Effector CD8-positive, alpha-beta T cell (primary cell): ENCODE results near the gene FAM3D.
A peak's percentile ranks its signal among the peaks of the same experiment; 100 is the strongest.

Experiments
- DNase-seq: peaks from one replicate; lab custom pipeline; 2025; lab: John Stamatoyannopoulos, UW

Gene FAM3D

DNA sequence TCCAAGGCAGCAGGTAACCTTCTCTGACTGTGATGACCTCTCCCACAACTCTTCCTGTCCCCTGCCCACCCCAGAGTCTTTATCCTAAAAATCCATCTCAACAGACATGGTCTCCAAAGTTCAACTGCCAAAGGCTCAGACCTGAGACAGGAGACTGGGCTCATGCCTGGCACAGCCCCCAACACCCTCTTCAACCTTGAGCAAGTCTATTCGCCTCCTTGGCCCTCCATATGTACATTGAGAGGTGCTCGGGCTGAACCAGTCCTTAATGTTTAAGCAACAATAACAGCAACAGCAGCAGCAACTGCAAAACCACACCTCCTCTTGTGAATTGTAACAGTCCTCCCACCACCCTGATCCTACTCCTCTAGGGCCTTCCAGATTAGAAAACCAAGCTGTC lies 9.9 kb downstream of the FAM3D start:
- DNase-seq: no peak

DNA sequence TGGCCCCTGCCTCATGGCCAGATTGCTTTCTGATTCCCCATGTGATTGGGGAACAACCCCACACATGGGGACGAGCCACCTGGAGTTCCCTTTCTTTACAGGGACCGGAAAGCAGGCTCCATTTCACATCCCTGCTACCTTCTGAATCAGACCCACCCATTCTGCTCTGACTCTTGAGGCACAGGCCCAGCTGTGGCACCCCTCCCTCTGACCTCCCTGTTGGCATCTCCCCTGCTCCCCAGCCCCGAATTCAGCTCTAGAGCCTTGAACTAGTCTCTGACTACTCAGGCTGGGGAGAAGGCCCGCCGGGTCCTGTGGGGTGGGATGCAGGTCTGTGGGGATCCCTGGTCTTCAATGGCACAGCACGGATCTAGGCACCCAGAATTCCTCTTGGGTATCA lies 12.1 kb downstream of the FAM3D start:
- DNase-seq: no peak

DNA sequence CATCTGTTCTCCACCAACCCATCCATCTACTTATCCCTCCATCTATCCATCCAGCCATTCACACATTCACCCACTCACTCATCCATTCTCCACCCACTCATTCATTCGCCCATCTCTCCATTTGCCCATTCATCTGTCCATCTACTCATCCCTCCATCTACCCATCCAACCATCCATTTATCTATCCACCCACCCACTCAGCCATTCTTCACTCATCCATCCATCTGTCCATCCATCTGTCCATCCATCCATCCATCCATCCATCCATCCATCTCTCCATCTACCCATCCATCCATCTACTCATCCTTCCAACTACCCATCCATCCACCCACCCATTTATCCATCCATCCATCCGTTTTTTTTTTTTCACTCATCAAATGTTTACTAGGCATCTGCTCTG lies 13.9 kb downstream of the FAM3D start:
- no peak for DNase-seq

DNA sequence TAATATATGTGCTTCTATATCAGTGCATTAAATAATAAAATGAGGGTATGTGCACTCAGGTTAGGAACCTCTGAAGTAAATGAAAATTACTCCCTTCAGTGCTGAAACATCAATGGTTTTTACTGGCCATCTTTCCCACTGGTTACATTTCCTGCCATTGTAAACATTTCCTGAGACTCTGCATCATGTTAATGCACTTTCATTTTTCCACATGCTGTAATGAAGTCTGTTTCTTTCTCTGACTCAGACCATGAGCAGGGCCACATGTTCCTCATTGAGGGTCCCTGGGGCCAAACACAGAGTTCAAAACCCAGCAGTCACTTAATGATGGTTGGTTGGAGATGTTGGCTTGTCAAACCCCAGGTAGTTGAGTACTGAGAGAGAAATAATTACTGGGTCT lies 15.3 kb downstream of the FAM3D start:
- no peak for DNase-seq

DNA sequence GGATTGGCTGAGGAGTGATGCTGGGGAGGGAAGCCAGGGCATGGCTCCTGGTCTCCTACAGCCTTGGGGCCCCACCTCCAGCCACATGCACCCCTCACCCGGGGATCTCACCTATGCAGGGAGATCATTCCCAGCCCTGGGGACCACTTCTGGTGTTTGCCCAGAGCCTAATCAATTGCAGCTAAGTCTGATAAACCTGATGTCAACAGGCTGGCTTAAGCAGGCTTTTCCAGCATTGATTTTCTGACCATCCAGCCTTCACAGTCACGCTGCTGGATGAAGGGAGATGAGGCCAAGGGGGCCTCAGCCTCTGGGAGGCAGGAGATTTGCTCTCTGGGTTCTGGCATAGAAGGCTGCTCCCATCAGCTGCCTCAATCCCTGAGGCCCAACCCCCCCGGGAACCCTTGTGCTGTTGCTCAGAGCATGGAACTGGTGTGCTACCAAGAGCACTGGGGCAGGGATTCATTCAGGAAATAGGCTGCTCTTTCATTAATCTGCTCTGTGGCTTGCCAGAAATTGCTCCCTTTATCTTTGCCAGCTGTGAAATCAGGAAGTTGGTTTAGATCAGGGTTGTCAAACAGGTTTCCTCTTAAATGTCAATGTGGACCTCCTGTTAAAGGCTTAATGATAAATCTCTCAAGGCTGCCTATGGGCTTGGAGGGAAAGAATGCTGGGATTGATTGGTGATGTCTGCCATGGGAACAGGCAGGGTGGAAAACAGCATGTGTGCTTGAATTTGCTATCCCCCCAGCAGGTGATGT lies 19.0 kb downstream of the FAM3D start:
- DNase-seq: no peak

DNA sequence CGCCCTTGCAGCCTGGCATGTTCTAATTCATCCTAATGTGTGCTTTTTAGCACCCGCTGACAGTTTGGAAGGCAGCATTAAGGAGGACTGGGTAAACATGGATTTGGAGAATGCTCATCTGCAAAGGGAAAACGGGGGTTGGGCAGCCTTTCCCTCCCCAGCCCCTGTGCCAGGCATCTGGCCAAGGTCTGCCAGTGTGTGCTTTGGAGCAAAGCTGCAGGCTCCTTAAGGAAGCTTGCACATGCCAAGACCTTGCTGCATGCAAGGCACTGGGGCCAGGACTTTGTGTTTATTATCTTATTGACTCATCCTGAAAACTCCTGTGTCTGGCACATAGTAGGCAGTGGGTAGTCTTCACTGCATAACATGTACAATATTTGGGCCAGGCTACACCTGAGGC lies 20.1 kb downstream of the FAM3D start:
- no peak for DNase-seq

DNA sequence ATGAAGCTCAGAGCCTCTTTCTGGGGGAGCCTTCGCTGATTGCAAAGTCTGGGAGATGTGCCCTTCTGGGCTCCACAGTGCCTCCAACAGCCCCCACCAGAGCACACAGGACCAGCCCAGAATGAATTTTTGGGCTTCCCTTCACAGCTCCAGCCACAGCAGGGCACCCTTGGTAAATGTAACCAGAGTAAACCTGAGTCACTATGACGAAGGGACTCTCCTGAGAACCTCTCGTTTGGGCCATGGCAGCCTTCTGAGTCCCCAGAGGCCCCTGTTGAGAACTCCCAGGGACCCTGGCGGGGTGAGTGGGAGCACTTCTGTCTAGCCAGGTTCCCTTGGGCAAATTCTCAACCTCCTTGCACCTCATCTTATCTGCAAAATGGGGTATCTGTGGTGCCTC lies 20.8 kb downstream of the FAM3D start:
- DNase-seq: no peak

DNA sequence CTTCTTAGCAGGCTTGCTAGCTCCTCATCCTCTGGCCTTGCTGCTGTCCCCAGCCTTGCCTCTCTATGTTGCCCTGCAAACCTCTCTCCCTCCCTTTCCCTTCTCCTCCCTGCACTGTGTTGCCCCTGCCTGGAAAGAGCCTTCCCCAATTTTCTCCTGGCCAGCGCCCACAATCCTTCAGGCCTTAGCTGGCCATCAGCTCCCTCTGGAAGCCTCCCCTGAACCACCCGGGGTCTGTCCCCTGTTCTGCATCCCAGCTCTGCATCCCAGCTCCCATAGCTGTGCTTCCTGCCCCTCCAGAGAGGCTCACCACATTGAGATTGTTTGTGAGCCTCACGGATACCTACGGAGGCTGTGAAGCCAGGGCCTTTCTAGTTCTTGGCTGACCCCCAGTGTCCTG lies 23.7 kb downstream of the FAM3D start:
- no peak for DNase-seq

DNA sequence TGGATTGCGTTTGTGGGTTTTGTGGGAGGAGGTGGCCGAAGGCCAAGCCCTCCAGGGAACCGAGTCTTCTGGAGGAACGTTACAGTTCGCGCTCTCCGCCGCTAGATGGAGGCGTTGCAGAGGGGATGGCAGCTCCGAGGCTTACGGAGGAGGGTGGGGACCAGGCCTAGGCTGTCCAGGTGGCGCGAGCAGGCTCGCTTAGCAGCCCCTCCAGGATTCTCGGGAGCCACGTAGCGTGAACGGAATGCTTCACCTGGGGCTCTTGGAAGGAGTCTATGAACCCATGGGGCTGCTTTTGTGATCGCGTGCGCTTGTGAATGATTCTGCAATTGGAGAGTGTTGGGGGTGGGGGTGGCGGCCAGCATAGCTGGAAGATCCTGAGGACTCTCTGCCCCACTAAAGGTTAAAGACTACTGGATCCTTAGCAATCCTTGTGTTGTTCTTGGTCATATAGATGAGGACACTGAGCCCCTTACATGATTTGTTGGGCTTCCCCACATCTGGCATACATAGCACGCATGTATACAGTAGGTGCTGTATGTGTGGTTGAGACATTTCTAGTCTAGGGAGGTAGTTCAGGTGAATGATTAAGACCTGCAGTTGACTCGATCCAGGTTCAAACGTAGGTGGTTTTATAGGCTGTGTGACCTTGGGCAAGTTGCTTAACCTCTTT lies 25.7 kb downstream of the FAM3D start:
- no peak for DNase-seq

DNA sequence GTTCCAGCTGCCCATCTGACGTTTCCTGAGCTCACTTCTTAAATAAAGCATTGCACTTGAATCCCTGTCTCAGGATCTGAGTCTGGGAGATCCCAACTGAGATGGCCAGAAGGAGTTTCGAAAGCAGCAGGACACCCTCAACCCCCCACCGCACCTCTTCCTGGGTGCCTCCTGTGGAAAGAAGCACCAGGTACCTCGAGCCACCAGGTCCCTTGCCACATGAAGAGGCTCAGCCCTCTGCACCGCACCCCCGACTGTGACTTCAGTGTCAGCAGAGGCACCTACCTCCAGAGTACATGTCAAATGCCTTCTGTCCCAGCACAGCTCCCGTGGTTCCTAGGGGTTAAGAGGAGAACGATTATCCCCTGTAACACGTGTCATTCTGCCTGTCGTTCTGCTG lies 26.7 kb downstream of the FAM3D start:
- DNase-seq: no peak

DNA sequence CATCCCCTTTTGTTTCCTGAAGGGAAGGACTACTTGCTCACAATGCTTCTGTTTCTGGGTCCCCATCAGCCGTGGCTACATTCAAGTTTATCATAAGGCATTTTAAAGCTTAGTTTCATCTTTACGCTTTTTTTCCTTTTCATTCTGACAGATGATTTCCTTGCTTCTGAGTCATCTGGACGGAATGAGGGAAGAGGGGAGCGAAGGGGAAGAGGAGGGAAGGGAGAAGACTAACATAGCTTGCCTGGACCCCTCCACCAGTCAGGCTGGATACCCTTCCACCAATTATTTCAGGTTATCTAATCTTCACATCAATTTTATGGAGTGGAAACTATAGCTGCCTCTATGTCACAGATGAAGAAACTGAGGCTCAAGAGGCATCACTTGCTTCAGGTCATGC lies 27.6 kb downstream of the FAM3D start:
- DNase-seq: no peak

DNA sequence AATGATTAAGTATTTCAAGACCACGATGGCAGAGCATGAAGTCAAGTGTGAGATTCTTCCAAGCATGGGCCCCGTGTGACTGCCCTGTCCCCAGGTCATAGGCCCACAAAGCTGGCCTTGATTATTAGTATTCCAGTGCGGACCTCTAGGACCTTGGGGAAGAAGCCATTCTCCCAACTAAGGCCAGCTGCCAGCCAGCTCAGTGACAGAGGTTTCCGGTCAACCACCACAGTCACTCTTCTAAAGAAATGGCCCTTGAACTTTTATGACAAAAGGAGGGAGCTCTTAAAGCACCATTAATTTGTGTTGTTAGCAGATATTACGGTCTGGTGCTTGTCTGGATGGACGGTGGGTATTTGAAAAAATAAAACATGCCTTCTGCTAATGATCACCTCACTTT lies 28.0 kb downstream of the FAM3D start:
- DNase-seq: no peak

DNA sequence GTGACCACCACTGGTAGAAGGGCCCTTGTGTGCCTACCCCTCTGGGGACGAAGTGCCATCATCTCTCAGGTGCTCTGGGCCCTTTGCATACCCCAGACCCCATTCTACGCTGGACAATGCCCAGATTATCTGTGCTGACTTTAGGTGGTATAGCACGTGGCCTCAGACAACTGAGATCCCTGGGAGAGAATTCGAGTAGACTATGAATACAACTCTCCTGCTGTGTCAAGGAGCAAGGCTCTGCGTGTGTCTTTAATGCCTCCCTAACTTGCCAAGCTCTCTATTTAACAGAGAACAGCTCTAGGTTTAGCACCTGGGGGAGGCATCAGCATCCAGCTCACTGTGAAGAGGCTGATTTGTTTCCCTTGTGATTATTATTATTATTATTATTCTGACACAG lies 29.1 kb downstream of the FAM3D start:
- DNase-seq: no peak

DNA sequence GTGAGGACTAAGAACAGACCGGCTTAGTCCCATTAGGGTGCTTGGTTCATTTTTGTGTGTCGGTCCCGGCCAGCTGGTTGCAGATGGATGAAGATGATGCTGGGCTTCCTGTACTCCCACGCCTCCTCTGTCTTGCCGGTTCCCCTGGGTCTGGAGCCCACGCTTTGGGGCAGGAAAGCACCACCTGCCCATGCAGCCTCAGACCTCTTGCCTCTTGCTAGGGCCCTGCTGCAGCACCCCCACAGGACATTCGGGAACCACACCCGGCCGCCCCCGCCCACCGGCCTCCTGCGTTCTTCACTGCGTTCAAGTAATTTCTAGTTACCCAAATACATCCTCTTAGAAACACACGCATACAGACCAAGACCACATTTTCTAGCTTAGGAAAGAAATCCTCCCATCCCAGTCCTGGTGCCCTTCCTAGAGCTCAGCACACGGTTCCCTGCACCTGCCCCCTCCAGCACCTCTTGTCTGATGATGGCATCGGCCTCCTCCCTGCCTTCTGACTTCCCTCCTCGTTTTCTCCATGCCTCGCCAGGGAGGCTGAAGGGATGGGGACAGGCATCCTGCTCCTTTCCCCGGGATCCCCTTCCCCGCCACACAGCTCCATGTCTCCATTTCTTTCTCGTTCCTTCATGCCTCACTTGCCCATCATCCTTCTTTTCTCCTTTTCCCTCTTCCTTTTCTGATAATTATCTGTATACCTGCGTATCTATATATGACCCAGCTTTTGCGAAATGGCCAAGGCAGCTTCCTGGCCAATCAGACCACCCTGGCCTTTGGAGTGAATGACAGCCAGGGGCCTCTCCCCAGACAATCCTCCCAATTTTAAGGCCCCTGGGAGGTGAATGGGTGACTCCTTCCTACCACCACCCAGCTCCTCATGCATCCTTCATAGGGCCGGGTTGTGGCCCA lies 30.9 kb downstream of the FAM3D start:
- no peak for DNase-seq

DNA sequence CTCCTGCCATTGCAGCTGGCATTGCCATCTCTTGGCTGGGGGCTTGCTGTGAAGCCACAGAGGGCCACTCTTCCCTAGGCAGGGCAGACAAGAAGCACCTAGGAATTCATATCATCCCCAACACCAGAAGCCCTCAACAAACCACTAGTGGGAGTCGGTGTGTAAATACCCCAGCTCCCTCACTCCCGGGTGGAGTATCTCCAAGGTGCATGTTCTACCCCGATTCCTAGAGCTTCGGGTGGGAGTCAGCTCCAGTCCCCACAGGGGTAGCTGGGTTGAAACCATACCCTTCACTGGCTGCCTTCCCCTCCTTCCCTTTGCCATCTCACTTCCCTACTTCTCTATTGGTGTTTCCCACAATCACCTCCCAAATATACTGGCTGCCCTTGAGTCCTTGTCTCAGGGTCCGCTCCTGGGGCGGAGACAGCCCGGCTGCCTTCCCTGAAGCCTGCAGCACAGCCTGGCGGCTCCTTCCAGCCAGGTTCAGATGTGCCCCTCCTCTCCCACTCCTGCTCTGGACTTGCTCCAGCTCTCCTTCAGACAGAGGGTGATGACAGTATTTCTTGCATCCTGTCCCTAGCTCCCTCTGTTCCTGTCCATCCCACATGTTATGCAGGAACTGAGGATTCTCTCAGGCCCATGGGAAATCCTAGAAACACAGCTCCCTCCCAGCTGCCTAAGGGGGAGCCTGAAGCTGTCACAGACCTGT lies 33.3 kb downstream of the FAM3D start:
- DNase-seq: no peak

DNA sequence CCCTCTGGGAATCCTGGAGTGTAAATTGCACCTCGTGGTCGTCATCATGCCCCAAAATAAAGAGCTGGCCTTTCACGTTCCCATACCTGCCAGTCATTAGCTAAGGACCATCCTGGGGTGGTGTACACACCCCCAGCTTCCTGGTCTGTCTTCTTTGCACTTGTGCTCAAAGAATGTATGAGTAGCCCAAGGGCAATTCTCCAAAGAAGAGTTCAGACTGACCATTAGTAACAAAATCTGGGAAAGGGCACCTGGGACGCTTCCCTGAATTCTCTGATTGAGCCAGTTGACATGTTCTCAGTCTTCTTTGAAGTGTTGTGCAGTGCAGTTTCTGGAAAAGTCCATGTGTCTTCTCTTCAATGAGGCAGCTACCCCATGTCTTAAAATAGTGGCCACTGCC lies 34.8 kb downstream of the FAM3D start:
- no peak for DNase-seq

DNA sequence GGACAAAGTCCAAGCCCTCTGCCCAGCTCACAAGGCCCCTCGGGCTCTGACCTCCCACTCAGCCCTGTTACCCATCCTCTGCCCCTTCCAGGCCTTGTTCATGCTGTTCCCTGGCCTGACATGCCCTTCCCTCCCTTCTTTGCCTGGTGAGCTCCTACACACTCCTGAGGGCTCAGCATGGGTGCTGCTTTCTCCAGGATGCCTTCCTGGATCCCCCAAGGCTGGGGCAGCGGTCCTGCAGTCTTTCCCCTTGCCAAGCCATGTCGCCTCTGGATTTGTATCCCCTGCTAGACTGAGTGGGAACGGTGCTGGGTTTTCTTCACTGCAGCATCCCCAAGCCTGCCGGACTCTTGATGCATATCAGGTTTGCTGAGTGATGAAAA lies 35.9 kb downstream of the FAM3D start:
- no peak for DNase-seq

DNA sequence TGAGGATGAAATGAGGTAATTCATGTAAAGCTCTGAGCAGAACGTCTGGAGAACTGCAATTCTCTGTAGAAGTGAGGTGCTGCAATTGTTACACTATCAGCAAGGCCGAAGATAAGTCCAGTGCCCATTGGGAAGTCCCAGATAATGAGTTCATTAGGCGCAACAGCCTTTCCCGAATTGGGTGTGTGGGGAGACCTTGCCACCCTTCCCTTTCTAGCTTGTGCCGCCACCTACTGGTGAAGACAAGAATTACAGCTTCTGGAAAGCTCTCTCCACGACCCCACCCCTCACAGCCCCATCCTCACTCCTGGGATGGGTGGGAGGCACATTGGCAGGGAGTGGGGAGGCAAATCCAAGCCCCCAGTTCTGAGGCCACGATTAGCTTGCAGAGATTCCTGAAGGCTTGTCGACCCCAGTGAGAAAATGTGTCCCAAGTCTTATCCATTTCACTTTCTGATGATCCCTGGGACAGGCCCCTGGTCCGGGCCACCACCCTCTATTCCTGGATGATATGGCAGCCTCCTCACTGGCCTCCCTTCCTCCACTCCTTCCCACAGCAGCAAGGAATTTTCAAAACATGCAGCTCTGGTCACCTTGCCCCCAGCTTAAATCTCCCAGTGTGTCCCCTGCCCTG lies 36.4 kb downstream of the FAM3D start:
- DNase-seq: peak; percentile 43

DNA sequence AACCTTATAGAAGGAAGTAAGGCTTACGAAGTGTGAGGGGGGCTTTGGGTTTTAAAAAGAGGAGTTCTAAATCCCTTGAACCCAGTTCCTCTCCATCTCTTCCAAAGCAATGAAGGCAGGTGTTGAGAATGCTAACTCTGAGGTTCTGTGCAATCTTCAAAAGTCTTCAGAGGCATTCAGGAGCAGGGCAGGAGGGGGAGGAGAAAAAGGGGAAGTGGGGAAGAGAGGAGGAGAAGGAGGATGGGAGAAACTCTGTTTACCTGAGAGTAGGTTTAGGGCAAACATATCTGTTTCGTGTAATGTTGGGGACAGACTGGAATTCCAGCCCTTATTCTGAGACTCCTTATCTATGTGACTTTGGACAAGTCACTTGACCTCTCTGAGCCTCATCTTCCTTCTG lies 36.9 kb downstream of the FAM3D start:
- no peak for DNase-seq

DNA sequence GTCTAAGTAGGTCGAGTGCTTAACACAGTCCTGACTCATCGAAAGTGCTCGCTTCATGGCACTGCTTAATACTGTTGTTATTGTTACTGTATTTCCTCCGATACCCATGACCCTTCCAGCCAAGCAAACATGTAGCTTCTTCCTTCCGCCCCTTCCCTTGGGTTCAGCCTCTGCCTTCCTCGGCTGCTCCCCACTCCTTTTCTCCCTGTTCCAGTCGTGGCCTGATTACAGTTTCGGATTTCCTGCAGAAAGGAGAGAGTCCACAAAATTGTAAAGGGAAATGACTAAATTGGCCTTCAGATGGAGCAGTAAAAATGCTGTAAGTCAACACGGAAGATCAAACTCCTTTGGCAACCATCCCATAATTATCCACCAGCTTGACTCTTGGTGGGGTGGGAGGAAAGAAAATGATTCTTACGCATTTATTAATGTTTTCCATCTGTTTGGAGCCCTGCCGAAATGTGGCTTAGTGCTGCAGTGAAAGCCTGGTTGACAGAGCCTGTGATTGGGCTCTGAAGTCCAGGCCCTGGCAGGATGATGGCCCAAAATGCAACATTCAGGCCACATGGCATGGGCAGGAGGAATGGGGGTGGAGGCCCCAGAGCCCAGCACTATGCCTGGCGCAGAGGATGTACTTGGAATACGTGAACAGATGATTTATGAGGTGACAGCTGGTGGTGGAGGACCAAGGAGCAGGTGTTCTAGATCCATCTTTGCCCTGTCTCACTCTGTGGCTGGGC lies 37.6 kb downstream of the FAM3D start:
- DNase-seq: no peak

DNA sequence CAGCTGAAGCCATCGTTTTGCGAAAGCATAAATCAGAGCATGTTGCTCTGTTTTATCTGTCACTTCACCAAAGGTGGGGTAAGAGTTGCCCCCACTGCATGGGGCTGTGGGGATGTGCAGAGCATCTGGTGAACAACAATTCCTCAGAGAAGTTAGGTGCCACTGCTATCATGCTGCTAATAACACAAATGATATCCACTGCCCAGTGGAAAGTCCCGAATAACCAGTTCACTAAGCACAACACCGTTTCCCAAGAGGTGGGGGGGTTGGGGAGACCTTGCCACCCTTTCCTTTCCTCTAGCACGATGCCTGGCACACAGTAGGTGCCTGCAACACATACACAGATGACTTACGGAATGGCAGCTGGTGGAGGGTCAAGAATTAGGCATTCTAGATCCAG lies 38.6 kb downstream of the FAM3D start:
- no peak for DNase-seq
